Endodermal cell (in vitro differentiated cells): ENCODE data around the gene PYGL. TPM values are rescaled to one million over a fixed set of nuclear protein-coding genes. Genes with fewer than 3 reads are reported as not detected.

Experiments used
- DNase-seq: peaks from one replicate; pipeline ENCODE4 v3.0.0-alpha.2; 2017
- H3K27ac ChIP-seq: 2 replicates; pipeline ENCODE4 v1.5.1; 2013; ENCODE audit warnings: mild to moderate bottlenecking, low read depth, low read length, moderate library complexity
- H3K27me3 ChIP-seq: 2 replicates; pipeline ENCODE4 v1.6.1; 2013; ENCODE audit warnings: mild to moderate bottlenecking, low read length, moderate library complexity; ENCODE audit not compliant: insufficient read depth, control insufficient read depth, poor library complexity, severe bottlenecking
- H3K36me3 ChIP-seq: 2 replicates; pipeline ENCODE4 v1.7.0; 2013; ENCODE audit warnings: mild to moderate bottlenecking, low read length, moderate library complexity; ENCODE audit not compliant: control insufficient read depth, insufficient read depth
- H3K4me1 ChIP-seq: one replicate; pipeline ENCODE4 v1.7.0; 2013; ENCODE audit warnings: low read length; ENCODE audit not compliant: control insufficient read depth, insufficient read depth
- H3K4me3 ChIP-seq: 2 replicates; pipeline ENCODE4 v1.5.1; 2013; ENCODE audit warnings: mild to moderate bottlenecking, low read length, moderate library complexity
- H3K9ac ChIP-seq: 2 replicates; pipeline ENCODE4 v1.6.1; 2013; ENCODE audit warnings: mild to moderate bottlenecking, low read length, moderate library complexity; ENCODE audit not compliant: poor library complexity, severe bottlenecking; ENCODE audit errors: extremely low read depth
- H3K9me3 ChIP-seq: 2 replicates; pipeline ENCODE4 v1.6.1; 2013; ENCODE audit warnings: mild to moderate bottlenecking, low read length, moderate library complexity; ENCODE audit not compliant: control insufficient read depth
- H3K27ac Mint-ChIP-seq: 2 replicates; pipeline ENCODE4 v1.8.0; 2020; ENCODE audit warnings: mixed read lengths
- H3K27me3 Mint-ChIP-seq: 2 replicates; pipeline ENCODE4 v1.8.0; 2021; ENCODE audit warnings: mild to moderate bottlenecking, mixed read lengths; ENCODE audit not compliant: insufficient read depth
- H3K36me3 Mint-ChIP-seq: 2 replicates; pipeline ENCODE4 v1.8.0; 2020; ENCODE audit warnings: low read depth, mixed read lengths
- H3K4me1 Mint-ChIP-seq: 2 replicates; pipeline ENCODE4 v1.8.0; 2020; ENCODE audit warnings: mixed read lengths
- H3K4me3 Mint-ChIP-seq: 2 replicates; pipeline ENCODE4 v1.8.0; 2020; ENCODE audit warnings: mild to moderate bottlenecking, moderate library complexity, mixed read lengths
- H3K9me3 Mint-ChIP-seq: 2 replicates; pipeline ENCODE4 v1.8.0; 2020; ENCODE audit warnings: mild to moderate bottlenecking, mixed read lengths
- WGBS, 2 experiments: methylation state at CpG; one replicate each; pipeline versions ENCODE4 v1.1.5 to v1.1.7; 2013; ENCODE audit warnings: missing lambda C conversion rate in 2 of 2, mixed read lengths in 1 of 2; ENCODE audit not compliant: insufficient coverage in 1 of 2, insufficient read length in 1 of 2; 5-methylcytosine and 5-hydroxymethylcytosine counted together
- total RNA-seq, 2 donors: library from RNA; stranded (reverse); fragmentation: NEBNext Ultra II Directional in 1 of 2; extraction: Animal tissue kit (Norgen Biotek cat#: 25700) in 1 of 2; gene quantifications; 2 replicates in 1 of 2; 3 replicates in 1 of 2; pipeline ENCODE4 v1.2.1, GENCODE V29; 2021
- TF ChIP-seq, protein P1 (sequence below): fragments of 200-600 bp; sonication (generic); conservative IDR thresholded peaks from 2 replicates; pipeline ENCODE4 v1.5.0; 2021; ENCODE audit warnings: antibody characterized with exemption, mild to moderate bottlenecking

Gene PYGL
- total RNA-seq, 2 donors from 2014 or later = 38.1 to 41.5 TPM

DNA sequence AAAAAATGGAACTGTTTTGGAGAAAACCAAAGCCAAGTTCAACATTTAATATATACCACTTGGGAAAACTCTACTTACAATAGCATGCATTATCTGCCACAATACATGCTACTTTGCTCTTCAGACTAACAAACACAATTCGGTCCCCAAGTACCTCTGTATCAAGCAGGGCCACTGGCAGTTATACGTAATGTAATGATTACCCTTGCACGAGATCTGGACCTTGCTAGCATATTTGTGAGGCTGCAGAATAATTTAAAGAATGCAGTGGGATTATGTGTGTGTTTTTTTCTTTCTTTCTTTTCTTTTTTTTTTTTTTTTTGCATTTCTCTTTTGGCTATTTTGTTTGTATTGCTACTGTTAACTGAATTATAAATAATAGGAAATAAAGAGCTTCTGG, 22.8 kb upstream of the PYGL start:
- Histone ChIP-seq H3K27ac (no peak overlapping the region), H3K27me3 (no peaks in the 10 kb centered on the region), H3K4me3 (no peak overlapping the region), H3K9ac (no peak overlapping the region), H3K4me1 (no peaks in the 10 kb centered on the region), H3K9me3 (no peaks in the 10 kb centered on the region), H3K36me3 (no peaks in the 10 kb centered on the region)
- Mint-ChIP-seq H3K4me1 (no peaks in the 10 kb centered on the region), H3K27me3 (no peaks in the 10 kb centered on the region), H3K27ac (no peak overlapping the region), H3K9me3 (no peaks in the 10 kb centered on the region), H3K4me3 (no peak overlapping the region), H3K36me3 (no peaks in the 10 kb centered on the region)
- DNase-seq = no peak
- TF ChIP-seq, protein P1, sequence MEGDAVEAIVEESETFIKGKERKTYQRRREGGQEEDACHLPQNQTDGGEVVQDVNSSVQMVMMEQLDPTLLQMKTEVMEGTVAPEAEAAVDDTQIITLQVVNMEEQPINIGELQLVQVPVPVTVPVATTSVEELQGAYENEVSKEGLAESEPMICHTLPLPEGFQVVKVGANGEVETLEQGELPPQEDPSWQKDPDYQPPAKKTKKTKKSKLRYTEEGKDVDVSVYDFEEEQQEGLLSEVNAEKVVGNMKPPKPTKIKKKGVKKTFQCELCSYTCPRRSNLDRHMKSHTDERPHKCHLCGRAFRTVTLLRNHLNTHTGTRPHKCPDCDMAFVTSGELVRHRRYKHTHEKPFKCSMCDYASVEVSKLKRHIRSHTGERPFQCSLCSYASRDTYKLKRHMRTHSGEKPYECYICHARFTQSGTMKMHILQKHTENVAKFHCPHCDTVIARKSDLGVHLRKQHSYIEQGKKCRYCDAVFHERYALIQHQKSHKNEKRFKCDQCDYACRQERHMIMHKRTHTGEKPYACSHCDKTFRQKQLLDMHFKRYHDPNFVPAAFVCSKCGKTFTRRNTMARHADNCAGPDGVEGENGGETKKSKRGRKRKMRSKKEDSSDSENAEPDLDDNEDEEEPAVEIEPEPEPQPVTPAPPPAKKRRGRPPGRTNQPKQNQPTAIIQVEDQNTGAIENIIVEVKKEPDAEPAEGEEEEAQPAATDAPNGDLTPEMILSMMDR = no peak
- 50 to 76% methylated on average over 2 to 3 of the region's 3 CpGs for WGBS, 2 experiments

DNA sequence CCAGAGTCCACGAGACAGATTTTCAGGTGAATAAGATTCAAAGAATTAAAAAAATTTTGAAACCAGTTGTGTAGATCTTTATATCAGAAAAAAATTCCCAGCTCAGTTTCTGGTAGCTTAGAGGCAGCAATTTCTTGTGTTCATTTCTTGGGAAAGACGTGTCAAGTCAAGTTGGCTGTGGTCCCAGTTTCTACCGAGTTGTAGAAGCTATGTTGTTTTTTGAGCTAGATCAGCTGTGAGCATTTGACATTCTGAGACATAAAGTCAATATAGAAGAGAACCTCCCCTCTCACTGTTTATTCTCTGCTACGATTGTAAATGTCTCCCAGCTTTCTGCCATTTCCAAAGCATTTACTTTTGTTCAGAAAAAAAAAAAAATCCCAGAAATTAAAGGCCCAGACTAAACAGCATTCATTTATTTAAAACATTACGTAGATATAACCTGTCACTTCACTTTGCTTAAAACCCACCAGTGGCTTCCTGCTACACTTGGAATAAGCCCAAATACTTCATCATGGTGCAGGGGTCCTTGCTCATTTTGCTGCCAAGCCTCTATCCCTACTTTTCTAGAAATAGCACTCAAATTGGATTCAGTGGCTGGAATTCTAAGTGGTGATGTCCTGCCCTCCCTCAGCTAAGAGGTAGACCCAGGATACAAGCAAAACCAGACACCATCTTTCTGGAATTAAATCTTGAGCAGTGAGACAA, 20.6 kb upstream of the PYGL start:
- no peaks in the 10 kb centered on the region for H3K9me3 Mint-ChIP-seq
- Histone ChIP-seq H3K4me3 (no peak overlapping the region), H3K27ac (no peak overlapping the region), H3K9ac (no peak overlapping the region), H3K9me3 (no peaks in the 10 kb centered on the region), H3K4me1 (no peaks in the 10 kb centered on the region), H3K36me3 (no peaks in the 10 kb centered on the region), H3K27me3 (no peaks in the 10 kb centered on the region)
- 91 to 97% methylated on average over 4 to 5 of the region's 5 CpGs for WGBS, 2 experiments
- no peak overlapping the region for H3K4me3 Mint-ChIP-seq
- no peak overlapping the region for H3K27ac Mint-ChIP-seq
- peaks cover 2% of the 10 kb centered on the region for H3K27me3 Mint-ChIP-seq
- TF ChIP-seq, protein P1 = no peak
- no peaks in the 10 kb centered on the region for H3K4me1 Mint-ChIP-seq
- DNase-seq = no peak
- H3K36me3 Mint-ChIP-seq = no peaks in the 10 kb centered on the region

DNA sequence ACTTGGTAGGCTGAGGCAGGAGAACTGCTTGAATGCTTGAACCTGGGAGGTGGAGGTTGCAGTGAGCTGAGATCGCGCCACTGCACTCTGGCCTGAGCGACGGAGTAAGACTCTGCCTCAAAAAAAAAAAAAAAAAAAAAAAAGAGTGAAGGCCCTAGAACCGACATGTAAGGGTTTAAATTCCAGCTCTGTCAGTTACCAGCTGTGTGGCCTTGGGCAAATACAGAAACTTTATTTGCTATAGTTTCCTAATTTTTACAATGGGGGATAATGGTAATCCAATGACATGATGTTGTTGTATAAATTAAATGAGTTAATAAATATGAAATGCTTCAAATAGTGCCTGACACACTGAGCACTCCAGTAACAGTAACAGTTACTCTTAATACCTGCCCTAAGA, 19.6 kb upstream of the PYGL start:
- Histone ChIP-seq H3K27ac (no peak overlapping the region), H3K27me3 (no peaks in the 10 kb centered on the region), H3K4me1 (no peaks in the 10 kb centered on the region), H3K36me3 (no peaks in the 10 kb centered on the region), H3K9me3 (no peaks in the 10 kb centered on the region), H3K4me3 (no peak overlapping the region), H3K9ac (no peak overlapping the region)
- H3K27me3 Mint-ChIP-seq = peaks cover 2% of the 10 kb centered on the region
- no peaks in the 10 kb centered on the region for H3K36me3 Mint-ChIP-seq
- TF ChIP-seq, protein P1 = no peak
- no peaks in the 10 kb centered on the region for H3K9me3 Mint-ChIP-seq
- H3K4me3 Mint-ChIP-seq = no peak overlapping the region
- 99 to 100% methylated on average over 4 to 5 of the region's 5 CpGs for WGBS, 2 experiments
- no peaks in the 10 kb centered on the region for H3K4me1 Mint-ChIP-seq
- no peak for DNase-seq
- no peak overlapping the region for H3K27ac Mint-ChIP-seq
